GM18951 (cell line): Measurements from ENCODE around the gene CAMK1G.

Experiments used
- POLR2A ChIP-seq: IDR thresholded peaks from 4 replicates; pipeline ENCODE4 v1.6.1; 2011; ENCODE audit warnings: mild to moderate bottlenecking; ENCODE audit not compliant: insufficient read length, insufficient read depth; ENCODE audit errors: extremely low read depth
- in situ Hi-C: fragments of 300-500 bp; cut with MboI; formaldehyde crosslinking; loops from one replicate; pipeline ENCODE4 v1.12.0; 2022; ENCODE audit warnings: low sequenced_read_pairs, mixed read lengths, inconsistent platforms; ENCODE audit not compliant: unreplicated experiment

CAMK1G gene

DNA sequence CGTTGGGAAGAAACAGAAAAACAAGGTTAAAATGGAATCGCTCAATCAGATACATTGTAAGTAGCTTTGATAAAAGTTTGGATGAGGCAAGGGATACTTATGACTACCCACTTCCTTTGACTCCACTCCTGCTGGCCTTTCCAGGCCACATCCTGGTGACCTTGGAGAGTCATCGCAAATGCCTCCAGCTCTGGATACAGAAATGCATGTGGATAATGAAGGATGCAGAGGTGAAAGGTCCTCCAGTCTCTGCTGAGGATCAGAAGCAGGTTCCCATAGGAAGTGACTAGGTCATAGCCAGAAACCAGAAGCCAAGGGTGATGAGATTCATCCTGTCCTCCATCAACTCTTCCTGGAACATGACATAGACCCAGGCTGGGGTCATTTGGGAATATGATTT, 6.2 kb upstream of the CAMK1G start:
- in situ Hi-C loops = loop anchor here (5.0 kb wide), 1 partner anchor 120 kb away; no protein-coding TSS in a partner anchor
- TF ChIP-seq POLR2A = no peak

DNA sequence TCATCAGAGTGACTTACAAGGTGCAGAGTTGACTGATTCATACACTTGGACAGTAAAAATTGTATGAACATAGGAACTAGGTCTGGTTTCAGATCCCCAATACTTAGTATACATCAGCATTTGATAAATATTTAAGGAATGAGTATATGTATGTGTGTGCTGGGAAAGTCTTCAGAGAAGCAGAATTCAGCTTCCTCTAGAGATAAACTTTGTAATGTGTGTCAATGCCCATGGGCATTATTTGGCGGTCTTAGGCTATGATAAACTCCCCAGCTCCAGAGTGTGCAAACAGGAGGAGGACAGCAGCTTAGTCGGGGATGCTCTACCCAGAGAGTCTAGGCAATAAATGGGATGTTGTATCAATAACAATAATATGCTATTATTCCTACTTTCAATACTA, 2.9 kb upstream of the CAMK1G start:
- no peak for TF ChIP-seq POLR2A
- in situ Hi-C loops = no loop called here

DNA sequence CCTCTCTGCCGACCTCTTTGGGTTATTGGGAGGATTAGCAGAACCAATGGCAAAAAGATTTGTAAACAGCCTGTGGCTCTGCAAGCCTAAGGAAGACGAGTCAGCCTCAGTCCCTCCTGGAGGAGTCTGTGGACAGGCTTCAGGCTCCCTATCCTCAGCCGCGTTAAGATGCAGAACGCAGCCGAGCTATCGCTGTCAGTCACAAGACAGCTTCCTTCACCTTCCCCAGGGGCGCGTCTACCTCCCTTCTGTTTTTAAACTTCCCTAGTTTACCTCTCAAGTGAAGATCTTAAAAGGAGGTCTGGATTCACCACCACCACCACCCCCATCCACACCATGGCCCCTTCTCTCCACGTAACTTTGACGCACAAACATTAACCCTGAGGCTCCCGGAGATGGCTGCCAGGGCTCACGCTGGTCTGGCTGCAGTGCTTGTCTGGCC, 738 bp downstream of the CAMK1G start:
- in situ Hi-C loops = no loop called here
- TF ChIP-seq POLR2A = no peak

DNA sequence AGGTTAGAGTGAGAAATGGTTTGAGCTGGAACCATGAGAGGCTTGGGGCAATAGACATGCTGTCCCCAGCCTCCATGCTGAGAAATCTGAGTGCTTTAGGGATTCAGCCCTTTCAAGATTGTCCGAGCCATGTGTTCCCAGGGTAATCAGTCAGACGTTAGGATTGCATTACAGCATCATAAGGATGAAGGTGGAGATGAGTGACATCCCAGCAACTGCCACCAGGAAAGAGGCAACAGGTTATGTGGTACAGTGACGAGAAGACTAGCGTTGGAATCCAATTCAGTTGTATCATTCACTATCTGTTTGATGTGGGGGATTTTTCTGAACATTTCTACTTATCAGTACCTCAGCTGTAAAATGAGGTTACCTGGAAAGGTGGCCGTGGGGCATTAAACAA, 1.7 kb downstream of the CAMK1G start:
- in situ Hi-C loops = no loop called here
- TF ChIP-seq POLR2A = no peak

DNA sequence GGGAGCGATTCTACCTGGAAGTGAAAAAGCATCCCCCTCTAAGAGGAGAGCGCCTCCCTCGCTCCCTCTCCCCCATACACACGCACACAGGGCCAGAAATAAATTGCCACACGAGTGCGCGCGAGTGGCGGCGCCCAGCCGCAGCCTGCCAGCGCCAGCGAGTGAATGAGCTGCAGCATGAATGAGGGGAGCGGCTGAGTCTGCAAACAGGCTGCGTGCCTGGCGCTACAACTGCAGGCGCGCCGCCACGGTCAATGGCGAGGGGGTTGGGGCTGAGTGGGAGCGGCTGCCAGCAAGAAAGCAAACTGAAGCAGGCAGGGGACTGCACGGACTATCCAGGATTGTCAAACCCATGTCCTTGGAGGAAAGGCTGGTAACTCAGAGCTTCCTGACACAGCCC, 2.2 kb downstream of the CAMK1G start:
- in situ Hi-C loops = no loop called here
- no peak for TF ChIP-seq POLR2A

DNA sequence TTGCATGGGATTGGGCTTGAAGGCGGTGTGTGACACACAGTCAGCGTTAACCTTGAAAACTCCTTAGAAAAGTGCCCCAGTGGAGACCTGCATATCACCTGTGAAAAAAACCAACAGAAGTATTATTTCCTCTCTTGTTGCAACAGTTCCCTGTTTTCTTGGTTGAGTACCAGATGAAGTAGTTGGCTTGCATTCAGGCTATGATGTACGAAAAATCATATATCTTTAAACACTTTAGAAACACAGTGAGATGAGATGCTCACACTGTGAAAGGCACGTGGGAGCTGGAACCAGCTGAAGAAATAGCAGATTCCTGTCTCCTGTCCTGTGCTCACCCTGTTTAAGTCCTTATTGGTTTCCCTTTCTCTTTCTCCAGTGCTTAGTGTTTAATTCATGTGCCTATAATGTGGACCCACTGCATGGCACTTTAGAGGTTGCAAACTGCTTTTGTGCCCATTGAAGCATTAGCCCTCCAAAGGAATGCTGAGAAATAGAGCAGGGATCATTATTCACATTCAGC, 2.8 kb downstream of the CAMK1G start:
- TF ChIP-seq POLR2A = no peak
- in situ Hi-C loops = no loop called here

DNA sequence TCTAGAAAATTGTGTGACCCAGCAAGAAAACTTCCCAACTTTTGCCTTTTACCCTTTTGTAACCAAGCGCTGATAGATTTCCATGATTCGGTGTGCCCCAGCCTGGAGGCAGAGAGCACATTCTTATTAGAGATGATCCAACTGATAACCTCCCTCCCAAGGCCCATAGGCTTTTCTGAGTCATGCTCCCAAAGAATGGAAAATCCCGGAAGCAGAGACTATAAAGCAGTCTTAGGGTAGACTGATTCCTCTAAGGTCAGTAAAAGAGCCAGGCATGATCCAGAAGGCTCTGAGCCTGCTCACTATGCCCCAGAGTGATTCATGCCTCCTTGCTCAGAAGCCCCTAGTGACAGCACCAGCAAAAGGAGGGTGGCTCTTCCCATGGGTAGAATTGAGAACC, 4.3 kb downstream of the CAMK1G start:
- no peak for TF ChIP-seq POLR2A
- in situ Hi-C loops = no loop called here

DNA sequence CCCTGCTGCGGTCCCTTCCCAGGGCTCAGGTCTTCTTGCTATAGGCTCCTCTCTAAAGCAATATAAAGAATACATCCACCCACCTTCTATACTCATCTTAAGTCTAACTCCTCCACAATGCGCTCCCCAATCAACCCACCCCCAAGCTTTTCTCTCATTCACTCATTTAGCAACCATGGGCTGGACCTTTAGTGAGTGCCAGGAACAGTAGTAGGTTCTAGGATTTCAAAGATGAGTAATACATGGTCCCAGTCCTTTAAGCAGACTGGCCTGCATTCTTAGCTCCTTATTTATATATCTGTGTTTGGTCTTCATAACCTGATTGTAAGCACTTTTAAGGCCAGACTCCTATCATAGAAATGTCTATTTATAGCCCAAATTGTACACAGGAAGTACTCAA, 5.9 kb downstream of the CAMK1G start:
- TF ChIP-seq POLR2A = no peak
- in situ Hi-C loops = no loop called here

DNA sequence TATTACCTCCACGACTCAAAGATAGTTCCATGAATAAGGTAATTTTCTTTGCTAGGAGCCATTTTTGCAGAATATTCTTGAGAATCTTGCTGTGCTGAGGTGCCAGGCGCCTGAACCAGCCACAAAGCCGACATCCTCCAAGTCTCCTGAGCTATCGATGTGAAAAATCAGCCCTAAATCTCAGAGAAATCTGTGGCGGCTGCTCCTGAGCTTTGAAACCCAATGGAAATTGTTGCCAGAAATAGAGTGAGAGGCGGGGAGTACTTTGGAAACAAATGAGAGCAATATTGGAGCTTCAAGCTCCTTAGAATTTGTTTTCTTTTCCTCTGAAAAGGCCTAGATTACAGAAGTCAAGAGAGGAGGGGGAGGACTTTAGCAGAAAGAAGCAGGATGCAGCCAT, 6.3 kb downstream of the CAMK1G start:
- in situ Hi-C loops = no loop called here

DNA sequence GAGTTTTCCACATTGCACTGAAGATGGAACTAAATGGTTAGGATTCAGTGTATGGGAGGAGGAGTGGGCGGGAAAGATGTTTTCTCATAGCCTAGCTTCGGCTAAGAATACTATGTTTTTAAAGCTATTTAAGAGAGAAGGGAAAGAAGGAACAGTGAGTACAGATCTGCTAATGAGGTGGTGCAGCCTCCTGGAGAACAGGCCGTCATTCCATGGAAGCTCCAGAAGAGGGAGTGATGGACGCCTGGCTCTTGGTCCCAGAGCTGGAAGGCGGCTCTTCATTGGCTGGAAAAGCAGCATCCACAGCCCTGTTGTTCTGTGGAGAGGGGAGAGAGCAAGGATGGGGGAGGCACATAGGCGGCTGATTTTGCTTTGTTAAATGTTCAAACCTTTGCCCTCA, 6.9 kb downstream of the CAMK1G start:
- in situ Hi-C loops = no loop called here
- TF ChIP-seq POLR2A = no peak

More for the DNA sequence above, 6.3 kb downstream of the CAMK1G start:
- no peak for TF ChIP-seq POLR2A

DNA sequence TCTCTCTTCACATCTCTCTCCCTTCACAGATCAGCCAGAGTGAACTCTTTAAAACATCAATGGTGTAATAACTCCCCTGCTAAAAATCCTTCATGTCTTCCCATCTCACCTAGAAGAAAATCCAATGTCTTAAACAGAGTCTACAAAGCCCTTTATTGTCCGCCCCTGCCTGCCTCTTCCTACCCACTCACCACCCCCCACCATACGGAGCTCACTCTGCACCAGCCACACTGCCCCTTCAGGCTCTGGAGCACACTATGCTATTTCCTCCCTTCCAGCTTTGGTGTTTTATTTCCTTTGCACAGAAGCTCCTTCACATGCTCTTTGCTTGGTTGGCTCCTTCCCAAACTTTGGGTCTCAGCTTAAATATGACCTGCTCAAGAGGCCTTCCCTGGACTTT, 10.2 kb downstream of the CAMK1G start:
- in situ Hi-C loops = no loop called here
- no peak for TF ChIP-seq POLR2A

DNA sequence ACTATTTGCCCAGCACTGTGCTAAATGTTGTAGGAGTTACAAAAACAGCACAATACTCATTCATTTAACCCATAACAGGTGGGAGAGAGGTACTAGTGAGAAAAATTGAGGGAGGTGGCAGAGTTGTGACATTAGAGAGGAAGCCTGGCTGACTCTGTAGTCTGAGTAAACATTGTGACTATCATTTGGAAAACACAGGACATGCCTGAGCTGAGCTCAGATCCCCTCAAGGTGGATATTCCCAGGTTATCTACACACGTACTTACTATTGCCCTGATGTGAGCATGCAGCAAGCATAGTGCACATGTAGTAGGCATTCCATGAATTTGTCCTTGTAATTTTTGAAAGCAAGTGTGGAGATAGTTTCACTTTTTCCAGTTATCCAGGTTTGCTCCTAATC, 10.9 kb downstream of the CAMK1G start:
- in situ Hi-C loops = no loop called here

DNA sequence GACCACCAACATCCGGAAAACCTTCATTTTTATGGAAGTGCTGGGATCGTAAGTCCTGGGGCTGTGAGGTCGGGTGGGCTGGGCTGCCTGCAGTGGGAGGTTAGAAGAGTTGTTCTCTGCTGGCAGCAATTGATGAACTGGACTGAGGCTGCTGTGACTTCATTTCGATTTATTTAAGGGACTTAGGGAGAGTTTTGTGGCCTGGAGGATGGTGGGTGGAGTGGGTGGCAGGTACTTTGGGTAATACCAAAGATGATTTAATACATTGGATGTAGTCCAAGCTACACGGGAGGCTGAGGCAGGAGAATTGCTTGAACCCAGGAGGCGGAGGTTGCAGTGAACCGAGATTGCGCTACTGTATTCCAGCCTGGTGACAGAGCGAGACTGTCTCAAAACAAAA, 11.5 kb downstream of the CAMK1G start:
- no peak for TF ChIP-seq POLR2A
- in situ Hi-C loops = no loop called here

More for the DNA sequence above, 10.9 kb downstream of the CAMK1G start:
- no peak for TF ChIP-seq POLR2A

DNA sequence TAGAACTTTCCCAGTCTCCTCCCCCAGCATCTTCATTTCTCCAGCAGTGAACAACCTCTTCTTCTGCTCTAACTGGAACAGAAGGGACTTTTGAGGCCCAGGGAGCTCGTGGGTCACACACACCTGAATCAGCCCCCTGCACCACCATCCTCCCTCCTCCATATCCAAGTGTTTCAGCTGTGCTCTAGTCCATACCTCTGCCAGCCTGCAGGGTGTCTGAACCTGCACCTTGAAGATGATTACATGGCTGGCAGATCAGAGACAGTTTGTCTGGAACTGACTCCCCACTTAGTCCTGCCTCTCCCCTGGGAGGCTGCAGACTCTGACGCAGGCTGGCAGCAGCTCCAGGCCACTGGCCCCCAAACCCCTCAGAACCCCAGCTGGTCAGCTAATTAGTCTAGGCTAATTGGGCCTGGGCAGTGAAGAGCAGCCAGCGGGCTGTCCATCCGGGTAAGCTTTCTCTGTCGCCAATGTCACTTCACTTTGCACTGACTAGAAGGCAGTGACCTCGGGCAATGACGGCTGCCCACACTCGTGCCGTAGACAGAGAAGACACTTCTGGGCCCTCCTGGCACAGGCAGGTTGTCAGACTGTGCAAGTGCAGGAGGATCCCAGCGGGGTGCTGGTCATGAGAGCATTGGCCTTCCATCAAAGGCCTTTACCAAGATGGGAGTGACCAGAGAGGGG, 12.2 kb downstream of the CAMK1G start:
- no peak for TF ChIP-seq POLR2A
- in situ Hi-C loops = no loop called here

DNA sequence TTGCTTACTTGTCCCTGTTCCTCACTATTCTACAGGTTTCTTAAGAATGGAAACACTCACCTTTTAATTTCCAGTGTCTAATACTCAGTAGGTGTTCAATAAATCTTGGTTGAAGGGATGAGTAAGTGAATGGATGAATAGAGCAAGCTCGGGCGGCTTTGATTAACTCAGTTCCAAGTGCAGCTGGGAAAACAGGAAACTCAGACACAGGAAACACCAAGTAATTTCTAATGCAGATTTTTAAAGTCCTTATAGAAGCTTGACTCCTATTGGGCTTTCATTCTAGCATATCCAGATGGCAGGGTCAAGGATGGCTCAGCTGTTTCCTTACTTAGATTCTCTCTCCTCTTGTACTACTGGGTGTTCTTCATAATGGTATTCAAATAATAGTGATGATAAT, 14.0 kb downstream of the CAMK1G start:
- in situ Hi-C loops = no loop called here
- no peak for TF ChIP-seq POLR2A

DNA sequence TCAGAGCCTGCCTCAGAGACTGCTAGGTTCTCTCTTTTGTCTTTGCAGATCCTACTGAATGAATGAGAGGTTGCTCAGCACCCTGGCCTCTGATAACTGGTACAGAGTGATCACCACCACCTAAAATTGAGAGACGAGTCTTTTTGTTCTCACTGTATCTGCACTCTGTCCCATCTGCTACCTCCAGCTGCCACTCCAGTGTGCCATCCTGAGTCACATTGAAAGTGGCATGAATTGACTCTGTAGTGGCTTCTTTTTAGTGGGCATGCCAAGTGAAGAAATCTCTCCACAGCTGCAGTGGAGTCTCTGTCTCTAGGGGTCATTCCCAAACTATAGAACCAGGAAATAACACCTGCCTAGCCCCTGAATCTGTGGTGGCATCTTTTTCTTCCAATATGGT, 14.7 kb downstream of the CAMK1G start:
- in situ Hi-C loops = no loop called here
- TF ChIP-seq POLR2A = no peak
